HG02678 (cell line): ENCODE measurements around the gene SH2D1A.
"Not testable (repeated sequence)": the region's sequence is repeated elsewhere in the genome, so short reads cannot be mapped to it uniquely, and the experiment has no call there.

Experiments used
- ATAC-seq: cut with Tn5 transposase; IDR thresholded peaks from one replicate; pipeline ENCODE4 v1.9.1; 2021; ENCODE audit warnings: mild to moderate bottlenecking, moderate library complexity; ENCODE audit not compliant: unreplicated experiment

The SH2D1A gene

GRCh38 chrX:124348885-124349453, 2.6 kb downstream of the SH2D1A start:
- ATAC-seq = no peak

GRCh38 chrX:124354648-124355047, 8.3 kb downstream of the SH2D1A start:
- no peak for ATAC-seq

- ATAC-seq = peak; percentile 50
These were observed 12.5 kb downstream of the SH2D1A start for GRCh38 chrX:124358800-124359383.

- no peak for ATAC-seq
These were observed 15.7 kb downstream of the SH2D1A start for GRCh38 chrX:124362072-124362471.

GRCh38 chrX:124362761-124363160, 16.4 kb downstream of the SH2D1A start:
- ATAC-seq = no peak

GRCh38 chrX:124369722-124370121, 23.4 kb downstream of the SH2D1A start:
- no peak for ATAC-seq

GRCh38 chrX:124373348-124373747, 27.0 kb downstream of the SH2D1A start:
- no peak for ATAC-seq

GRCh38 chrX:124378643-124379042, 32.3 kb downstream of the SH2D1A start:
- ATAC-seq = no peak

- no peak for ATAC-seq
These were observed 37.0 kb downstream of the SH2D1A start for GRCh38 chrX:124383354-124383753.

- no peak for ATAC-seq
These were observed 40.0 kb downstream of the SH2D1A start for GRCh38 chrX:124386401-124386800.

- ATAC-seq = peak; percentile 63
These were observed 42.2 kb downstream of the SH2D1A start for GRCh38 chrX:124388562-124388961.

GRCh38 chrX:124392794-124393193, 46.4 kb downstream of the SH2D1A start:
- ATAC-seq = no peak

- no peak for ATAC-seq
These were observed 46.9 kb downstream of the SH2D1A start for GRCh38 chrX:124393238-124393637.

- ATAC-seq = no peak
These were observed 47.3 kb downstream of the SH2D1A start for GRCh38 chrX:124393659-124394058.

GRCh38 chrX:124395145-124395880, 49.0 kb downstream of the SH2D1A start:
- ATAC-seq = peak; percentile 76

GRCh38 chrX:124401696-124402095, 55.3 kb downstream of the SH2D1A start:
- ATAC-seq = no peak

- no peak for ATAC-seq
These were observed 59.5 kb downstream of the SH2D1A start for GRCh38 chrX:124405868-124406267.

GRCh38 chrX:124406294-124407014, 60.1 kb downstream of the SH2D1A start:
- ATAC-seq = peak; percentile 82

- ATAC-seq = no peak
These were observed 60.9 kb downstream of the SH2D1A start for GRCh38 chrX:124407226-124407625.

- not testable (repeated sequence) for ATAC-seq
These were observed 62.0 kb downstream of the SH2D1A start for GRCh38 chrX:124408380-124408779.

- ATAC-seq = no peak
These were observed 66.9 kb downstream of the SH2D1A start for GRCh38 chrX:124413244-124413643.

- no peak for ATAC-seq
These were observed 67.9 kb downstream of the SH2D1A start for GRCh38 chrX:124414281-124414680.
